HL-60 (cell line): ENCODE results near the gene FCF1.
A peak's percentile ranks its signal among the peaks of the same experiment; 100 is the strongest.

Experiments
- DNase-seq, 2 experiments: peaks; one replicate each; pipeline ENCODE4 v3.0.0-alpha.2; 2010 to 2020; ENCODE audit warnings: low read depth in 1 of 2, low spot score in 1 of 2
- H3K27ac ChIP-seq: fragments of 250-450 bp; sonication (Bioruptor Pico); replicated peaks from 2 replicates; pipeline ENCODE4 v1.5.1; 2020; ENCODE audit warnings: mild to moderate bottlenecking, moderate library complexity
- H3K27me3 ChIP-seq: fragments of 250-450 bp; sonication (Bioruptor Pico); 2 replicates; pipeline ENCODE4 v1.5.1; 2021; ENCODE audit warnings: mild to moderate bottlenecking, moderate library complexity; ENCODE audit not compliant: insufficient read depth, poor library complexity, severe bottlenecking
- H3K4me3 ChIP-seq: replicated peaks from 2 replicates; pipeline ENCODE4 v1.5.1; 2011; ENCODE audit warnings: mild to moderate bottlenecking, control low read depth, low read length; ENCODE audit not compliant: insufficient read depth
- CTCF ChIP-seq: IDR thresholded peaks from one replicate; pipeline ENCODE4 v1.5.1; 2011; ENCODE audit warnings: low read length, control low read depth, inconsistent platforms; ENCODE audit not compliant: insufficient read depth
- GABPA ChIP-seq: IDR thresholded peaks from 2 replicates; pipeline ENCODE4 v1.6.1; 2012; ENCODE audit warnings: low read depth
- POLR2AphosphoS5 ChIP-seq: IDR thresholded peaks from 2 replicates; pipeline ENCODE4 v1.6.1; 2012; ENCODE audit warnings: low read depth
- SPI1 ChIP-seq: IDR thresholded peaks from 2 replicates; pipeline ENCODE4 v1.6.1; 2012; ENCODE audit warnings: low read depth, mild to moderate bottlenecking, borderline replicate concordance
- TF ChIP-seq, protein P1 (sequence below): IDR thresholded peaks from 2 replicates; pipeline ENCODE4 v1.6.1; 2012; ENCODE audit warnings: low read depth; ENCODE audit not compliant: insufficient replicate concordance

FCF1 gene

GRCh38 chr14:74710480-74710879 is 2.5 kb upstream of the FCF1 start:
- Histone ChIP-seq H3K27me3 (no peaks in the 10 kb centered on the region), H3K27ac (no peak overlapping the region), H3K4me3 (no peak overlapping the region)
- TF ChIP-seq CTCF (no peak), POLR2AphosphoS5 (no peak), SPI1 (no peak), GABPA (no peak)
- TF ChIP-seq, protein P1, sequence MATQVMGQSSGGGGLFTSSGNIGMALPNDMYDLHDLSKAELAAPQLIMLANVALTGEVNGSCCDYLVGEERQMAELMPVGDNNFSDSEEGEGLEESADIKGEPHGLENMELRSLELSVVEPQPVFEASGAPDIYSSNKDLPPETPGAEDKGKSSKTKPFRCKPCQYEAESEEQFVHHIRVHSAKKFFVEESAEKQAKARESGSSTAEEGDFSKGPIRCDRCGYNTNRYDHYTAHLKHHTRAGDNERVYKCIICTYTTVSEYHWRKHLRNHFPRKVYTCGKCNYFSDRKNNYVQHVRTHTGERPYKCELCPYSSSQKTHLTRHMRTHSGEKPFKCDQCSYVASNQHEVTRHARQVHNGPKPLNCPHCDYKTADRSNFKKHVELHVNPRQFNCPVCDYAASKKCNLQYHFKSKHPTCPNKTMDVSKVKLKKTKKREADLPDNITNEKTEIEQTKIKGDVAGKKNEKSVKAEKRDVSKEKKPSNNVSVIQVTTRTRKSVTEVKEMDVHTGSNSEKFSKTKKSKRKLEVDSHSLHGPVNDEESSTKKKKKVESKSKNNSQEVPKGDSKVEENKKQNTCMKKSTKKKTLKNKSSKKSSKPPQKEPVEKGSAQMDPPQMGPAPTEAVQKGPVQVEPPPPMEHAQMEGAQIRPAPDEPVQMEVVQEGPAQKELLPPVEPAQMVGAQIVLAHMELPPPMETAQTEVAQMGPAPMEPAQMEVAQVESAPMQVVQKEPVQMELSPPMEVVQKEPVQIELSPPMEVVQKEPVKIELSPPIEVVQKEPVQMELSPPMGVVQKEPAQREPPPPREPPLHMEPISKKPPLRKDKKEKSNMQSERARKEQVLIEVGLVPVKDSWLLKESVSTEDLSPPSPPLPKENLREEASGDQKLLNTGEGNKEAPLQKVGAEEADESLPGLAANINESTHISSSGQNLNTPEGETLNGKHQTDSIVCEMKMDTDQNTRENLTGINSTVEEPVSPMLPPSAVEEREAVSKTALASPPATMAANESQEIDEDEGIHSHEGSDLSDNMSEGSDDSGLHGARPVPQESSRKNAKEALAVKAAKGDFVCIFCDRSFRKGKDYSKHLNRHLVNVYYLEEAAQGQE = no peak
- DNase-seq = no peak

DNA sequence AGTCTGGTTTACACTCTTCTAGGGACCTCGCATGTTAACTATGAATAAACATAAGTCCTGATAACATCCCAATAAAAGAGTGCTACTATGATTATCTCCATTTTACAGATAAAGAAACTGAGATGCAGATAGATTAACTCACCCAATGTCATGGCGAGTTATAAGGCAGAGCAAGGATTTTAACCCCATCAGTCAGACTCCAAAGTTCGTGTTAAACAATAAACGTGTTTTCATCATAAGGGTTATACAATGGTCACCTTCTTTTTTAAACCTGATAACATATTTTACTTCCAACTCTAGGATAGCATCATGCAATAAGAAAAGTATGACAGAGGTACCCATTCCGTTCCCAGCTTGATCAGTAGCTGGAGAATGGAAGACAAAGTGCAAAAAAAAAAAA is 1.3 kb upstream of the FCF1 start:
- H3K27me3 ChIP-seq = no peaks in the 10 kb centered on the region
- no peak overlapping the region for H3K27ac ChIP-seq
- peak overlapping the region; percentile 63; the same call in 1 of the 2 replicates for H3K4me3 ChIP-seq
- no peak for DNase-seq
- TF ChIP-seq CTCF = no peak
- TF ChIP-seq POLR2AphosphoS5 = no peak
- TF ChIP-seq GABPA = no peak
- no peak for TF ChIP-seq SPI1
- TF ChIP-seq, protein P1 = no peak

DNA sequence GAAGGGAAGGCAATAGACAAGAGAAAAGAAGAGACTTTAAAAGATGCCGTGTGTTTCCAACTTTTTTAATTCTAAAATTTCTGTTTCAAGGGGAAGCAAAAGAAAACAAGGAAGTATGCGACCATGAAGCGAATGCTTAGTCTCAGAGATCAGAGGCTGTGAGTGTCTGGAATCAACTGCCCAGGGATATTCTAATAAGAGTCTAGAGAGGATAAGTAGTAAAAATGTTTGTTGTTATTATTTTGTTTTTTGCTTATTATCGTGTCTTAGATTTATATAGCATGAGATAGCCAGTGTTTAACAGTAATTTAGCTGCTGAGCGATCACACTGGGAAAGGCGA is 421 bp downstream of the FCF1 start:
- Histone ChIP-seq H3K27me3 (no peaks in the 10 kb centered on the region), H3K27ac (peak overlapping the region; percentile 85), H3K4me3 (peak overlapping the region; percentile 63)
- TF ChIP-seq CTCF (no peak), SPI1 (no peak), POLR2AphosphoS5 (no peak), GABPA (no peak)
- TF ChIP-seq, protein P1 = no peak
- DNase-seq = no peak
